ENCODE results near the gene FAM219A.

DNA sequence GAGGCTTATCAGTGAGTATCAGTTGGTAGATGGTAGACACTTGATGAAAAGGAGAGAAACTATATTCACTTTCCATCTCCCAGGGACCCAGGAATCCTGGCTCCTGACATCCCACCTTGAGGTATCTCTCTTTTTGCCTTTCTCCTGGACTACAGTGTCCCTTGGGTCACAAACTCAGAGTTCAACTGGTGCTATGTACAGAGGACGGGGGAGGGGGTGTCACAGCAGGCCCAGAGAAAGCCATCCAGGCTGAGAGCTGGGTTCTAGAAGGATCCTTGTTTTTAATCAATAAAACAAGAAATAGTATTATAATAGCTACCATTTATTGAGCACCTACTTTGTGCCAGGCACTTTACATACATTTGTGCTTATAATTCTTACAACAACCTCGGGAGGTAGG lies 92.0 kb downstream of the FAM219A start:
- TF ChIP-seq, protein P1, sequence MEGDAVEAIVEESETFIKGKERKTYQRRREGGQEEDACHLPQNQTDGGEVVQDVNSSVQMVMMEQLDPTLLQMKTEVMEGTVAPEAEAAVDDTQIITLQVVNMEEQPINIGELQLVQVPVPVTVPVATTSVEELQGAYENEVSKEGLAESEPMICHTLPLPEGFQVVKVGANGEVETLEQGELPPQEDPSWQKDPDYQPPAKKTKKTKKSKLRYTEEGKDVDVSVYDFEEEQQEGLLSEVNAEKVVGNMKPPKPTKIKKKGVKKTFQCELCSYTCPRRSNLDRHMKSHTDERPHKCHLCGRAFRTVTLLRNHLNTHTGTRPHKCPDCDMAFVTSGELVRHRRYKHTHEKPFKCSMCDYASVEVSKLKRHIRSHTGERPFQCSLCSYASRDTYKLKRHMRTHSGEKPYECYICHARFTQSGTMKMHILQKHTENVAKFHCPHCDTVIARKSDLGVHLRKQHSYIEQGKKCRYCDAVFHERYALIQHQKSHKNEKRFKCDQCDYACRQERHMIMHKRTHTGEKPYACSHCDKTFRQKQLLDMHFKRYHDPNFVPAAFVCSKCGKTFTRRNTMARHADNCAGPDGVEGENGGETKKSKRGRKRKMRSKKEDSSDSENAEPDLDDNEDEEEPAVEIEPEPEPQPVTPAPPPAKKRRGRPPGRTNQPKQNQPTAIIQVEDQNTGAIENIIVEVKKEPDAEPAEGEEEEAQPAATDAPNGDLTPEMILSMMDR (conservative IDR thresholded peaks at IDR 0.05), result no peak
- no peak for TF ChIP-seq ZFX (IDR thresholded peaks at IDR 0.05)

Data from C4-2B (cell line).